CD4-positive, alpha-beta memory T cell (primary cell): ENCODE data around the gene DDX39A. TPM values are rescaled to one million over a fixed set of nuclear protein-coding genes. Genes with fewer than 3 reads are reported as not detected.
"Not testable (repeated sequence)": the region's sequence is repeated elsewhere in the genome, so short reads cannot be mapped to it uniquely, and the experiment has no call there.

ENCODE experiments used
- CTCF ChIA-PET: fragments of 350-600 bp; sonication (Branson Sonifier 250); formaldehyde crosslinking; loops from one replicate; lab custom pipeline; 2021; ENCODE audit warnings: inconsistent platforms; ENCODE audit not compliant: partially characterized antibody; lab: Charles Lee
- POLR2A ChIA-PET: fragments of 350-600 bp; sonication (Branson Sonifier 250); formaldehyde crosslinking; loops from one replicate; lab custom pipeline; 2021; ENCODE audit not compliant: partially characterized antibody; lab: Charles Lee
- DNase-seq, 5 donors: peaks; one replicate each; pipeline versions ENCODE4 v3.0.0 to v3.0.0-alpha.2; 2020 to 2022; ENCODE audit warnings: mixed read lengths in 1 of 5
- H3K27ac ChIP-seq: one replicate; pipeline ENCODE4 v1.7.0; 2013; ENCODE audit warnings: low read depth, low read length
- H3K27me3 ChIP-seq: 2 replicates; pipeline ENCODE4 v1.7.0; 2013; ENCODE audit warnings: mild to moderate bottlenecking, low read length, moderate library complexity; ENCODE audit not compliant: insufficient read depth
- H3K36me3 ChIP-seq: 2 replicates; pipeline ENCODE4 v1.7.0; 2013; ENCODE audit warnings: mild to moderate bottlenecking, low read length, moderate library complexity; ENCODE audit not compliant: insufficient read depth
- H3K4me1 ChIP-seq: 2 replicates; pipeline ENCODE4 v1.7.0; 2013; ENCODE audit warnings: mild to moderate bottlenecking, low read length, moderate library complexity; ENCODE audit not compliant: insufficient read depth
- H3K4me3 ChIP-seq, 2 donors: one replicate each; pipeline ENCODE4 v1.7.0; 2013; ENCODE audit warnings: low read length in 2 of 2, mild to moderate bottlenecking in 1 of 2
- H3K9me3 ChIP-seq, 2 donors: one replicate each; pipeline ENCODE4 v1.7.0; 2013; ENCODE audit warnings: low read length in 2 of 2, control low read depth in 1 of 2; ENCODE audit not compliant: control insufficient read depth in 1 of 2
- H3K27ac Mint-ChIP-seq, 7 donors: one replicate each; pipeline ENCODE4 v1.8.0; 2020 to 2021; ENCODE audit warnings: mixed read lengths in 7 of 7, mild to moderate bottlenecking in 6 of 7, inconsistent platforms in 3 of 7, moderate library complexity in 3 of 7
- H3K27me3 Mint-ChIP-seq, 2 donors: one replicate each; pipeline ENCODE4 v1.8.0; 2020 to 2021; ENCODE audit warnings: mixed read lengths in 2 of 2
- H3K36me3 Mint-ChIP-seq, 2 donors: one replicate each; pipeline ENCODE4 v1.8.0; 2020 to 2021; ENCODE audit warnings: mixed read lengths in 2 of 2, inconsistent platforms in 1 of 2, mild to moderate bottlenecking in 1 of 2
- H3K4me1 Mint-ChIP-seq, 4 donors: one replicate each; pipeline ENCODE4 v1.8.0; 2020 to 2021; ENCODE audit warnings: mixed read lengths in 4 of 4, mild to moderate bottlenecking in 1 of 4
- H3K4me3 Mint-ChIP-seq, 8 donors: one replicate each; pipeline ENCODE4 v1.8.0; 2020 to 2021; ENCODE audit warnings: mixed read lengths in 8 of 8, mild to moderate bottlenecking in 7 of 8, moderate library complexity in 6 of 8, inconsistent platforms in 3 of 8
- H3K9me3 Mint-ChIP-seq, 8 donors: one replicate each; pipeline ENCODE4 v1.8.0; 2020 to 2021; ENCODE audit warnings: mixed read lengths in 8 of 8, mild to moderate bottlenecking in 5 of 8, inconsistent platforms in 3 of 8, moderate library complexity in 1 of 8
- intact Hi-C: fragments of 100-400 bp; cut with micrococcal nuclease; formaldehyde crosslinking; loops from one replicate; pipeline ENCODE4 v1.15.1; 2023
- polyA plus RNA-seq, 2 donors: library from polyadenylated mRNA; unstranded; fragments of 300-500 nt; fragmentation: Illumina TruSeq; gene quantifications; one replicate each; pipeline ENCODE4 v1.2.3, GENCODE V29; 2021
- total RNA-seq, 2 experiments: library from RNA; stranded (reverse); gene quantifications; one replicate each; pipeline ENCODE4 v1.2.3, GENCODE V29; 2021

DDX39A gene
- total and polyA plus RNA-seq, 4 experiments from 2014 or later: 95.0 to 148 (median 146) TPM

GRCh38 chr19:14452303-14452702, 33.2 kb upstream of the DDX39A start:
- POLR2A ChIA-PET: interaction anchor here (1.0 kb wide), 1 partner anchor 14 kb away, joined by 3 read pairs; no protein-coding TSS in a partner anchor
- intact Hi-C loops, H3K4me3 ChIP-seq, H3K9me3 ChIP-seq, H3K27me3 Mint-ChIP-seq, H3K4me1 ChIP-seq, DNase-seq, H3K27me3 ChIP-seq, H3K27ac ChIP-seq, H3K9me3 Mint-ChIP-seq, H3K27ac Mint-ChIP-seq, H3K4me3 Mint-ChIP-seq: not testable (repeated sequence)
- Mint-ChIP-seq H3K4me1 (peaks cover 8 to 17% (median 12%) of the 10 kb centered on the region in 4 donors), H3K36me3 (peaks cover 35 to 60% of the 10 kb centered on the region in 2 donors)
- peaks cover 55% of the 10 kb centered on the region for H3K36me3 ChIP-seq
- CTCF ChIA-PET: interaction anchor here (0.8 kb wide), 1 partner anchor 28 kb away, joined by 3 read pairs; no protein-coding TSS in a partner anchor

- intact Hi-C loops: no loop called here
- Histone ChIP-seq H3K9me3 (no peaks in the 10 kb centered on the region), H3K4me1 (peaks cover 7% of the 10 kb centered on the region), H3K4me3 (no peak overlapping the region), H3K36me3 (peaks cover 69% of the 10 kb centered on the region), H3K27me3 (no peaks in the 10 kb centered on the region), H3K27ac (no peak overlapping the region)
- no peak for DNase-seq
- Mint-ChIP-seq H3K27me3 (no peaks in the 10 kb centered on the region), H3K4me1 (peaks cover 10 to 22% (median 14%) of the 10 kb centered on the region in 4 donors), H3K27ac (peak overlapping the region in 1 of 7 donors; percentile 15), H3K9me3 (no peaks in the 10 kb centered on the region), H3K4me3 (no peak overlapping the region), H3K36me3 (peaks cover 45 to 63% of the 10 kb centered on the region in 2 donors)
- POLR2A ChIA-PET: interaction anchor here (0.8 kb wide), 1 partner anchor 22 kb away, joined by 3 read pairs; no protein-coding TSS in a partner anchor
- CTCF ChIA-PET: no interaction called here
Measured at GRCh38 chr19:14450876-14451275, 31.7 kb upstream of the DDX39A start.

GRCh38 chr19:14450168-14450874, 31.2 kb upstream of the DDX39A start:
- POLR2A ChIA-PET: interaction anchor here (0.8 kb wide), 1 partner anchor 22 kb away, joined by 3 read pairs; no protein-coding TSS in a partner anchor
- Histone ChIP-seq H3K4me3 (no peak overlapping the region), H3K4me1 (peaks cover 7% of the 10 kb centered on the region), H3K36me3 (peaks cover 71% of the 10 kb centered on the region), H3K9me3 (no peaks in the 10 kb centered on the region), H3K27me3 (no peaks in the 10 kb centered on the region), H3K27ac (no peak overlapping the region)
- Mint-ChIP-seq H3K9me3 (no peaks in the 10 kb centered on the region), H3K36me3 (peaks cover 45 to 65% of the 10 kb centered on the region in 2 donors), H3K4me3 (no peak overlapping the region), H3K27ac (peak overlapping the region in 5 of 7 donors; percentile 24 to 74 (median 43)), H3K27me3 (no peaks in the 10 kb centered on the region), H3K4me1 (peaks cover 10 to 22% (median 14%) of the 10 kb centered on the region in 4 donors)
- intact Hi-C loops: no loop called here
- CTCF ChIA-PET: no interaction called here
- peak; percentile 47 to 76 (median 50) for DNase-seq

- POLR2A ChIA-PET: no interaction called here
- H3K36me3 Mint-ChIP-seq: peaks cover 51 to 63% of the 10 kb centered on the region in 2 donors
- DNase-seq: no peak
- no peaks in the 10 kb centered on the region for H3K27me3 ChIP-seq
- no peaks in the 10 kb centered on the region for H3K9me3 Mint-ChIP-seq
- H3K27me3 Mint-ChIP-seq: no peaks in the 10 kb centered on the region
- peaks cover 11% of the 10 kb centered on the region for H3K4me1 ChIP-seq
- H3K4me3 Mint-ChIP-seq: peak overlapping the region in 2 of 8 donors; percentile 7 to 59
- H3K9me3 ChIP-seq: no peaks in the 10 kb centered on the region
- H3K27ac Mint-ChIP-seq: peak overlapping the region in 4 of 7 donors; percentile 59 to 83 (median 64)
- H3K4me1 Mint-ChIP-seq: peaks cover 13 to 27% (median 18%) of the 10 kb centered on the region in 4 donors
- no peak overlapping the region for H3K4me3 ChIP-seq
- intact Hi-C loops: no loop called here
- CTCF ChIA-PET: interaction anchor here (1.6 kb wide), 1 partner anchor 22 kb away, joined by 4 read pairs; no protein-coding TSS in a partner anchor
- H3K27ac ChIP-seq: no peak overlapping the region
- peaks cover 70% of the 10 kb centered on the region for H3K36me3 ChIP-seq
Measured at GRCh38 chr19:14449321-14449720, 30.2 kb upstream of the DDX39A start.

- peaks cover 79% of the 10 kb centered on the region for H3K36me3 ChIP-seq
- peaks cover 20 to 47% (median 26%) of the 10 kb centered on the region in 4 donors for H3K4me1 Mint-ChIP-seq
- H3K36me3 Mint-ChIP-seq: peaks cover 63 to 68% of the 10 kb centered on the region in 2 donors
- POLR2A ChIA-PET: interaction anchor here (1.1 kb wide), 1 partner anchor 14 kb away, joined by 3 read pairs; the partner anchor contains the start of gene PKN1
- no peak overlapping the region for H3K27ac ChIP-seq
- peak overlapping the region in 3 of 7 donors; percentile 27 to 60 (median 50) for H3K27ac Mint-ChIP-seq
- H3K9me3 Mint-ChIP-seq: no peaks in the 10 kb centered on the region
- CTCF ChIA-PET: interaction anchor here (0.6 to 1.2 kb wide), 2 partner anchors 28 to 33 kb away, joined by 3 read pairs; no protein-coding TSS in a partner anchor
- DNase-seq: no peak
- peaks cover 21% of the 10 kb centered on the region for H3K4me1 ChIP-seq
- no peak overlapping the region for H3K4me3 ChIP-seq
- H3K9me3 ChIP-seq: no peaks in the 10 kb centered on the region
- no peaks in the 10 kb centered on the region for H3K27me3 ChIP-seq
- intact Hi-C loops: no loop called here
- peak overlapping the region in 1 of 8 donors; percentile 31 for H3K4me3 Mint-ChIP-seq
- H3K27me3 Mint-ChIP-seq: no peaks in the 10 kb centered on the region
Measured at GRCh38 chr19:14446336-14447036, 27.3 kb upstream of the DDX39A start.

GRCh38 chr19:14443632-14444216, 24.6 kb upstream of the DDX39A start:
- intact Hi-C loops: no loop called here
- Mint-ChIP-seq H3K9me3 (no peaks in the 10 kb centered on the region), H3K27ac (no peak overlapping the region), H3K27me3 (no peaks in the 10 kb centered on the region), H3K4me1 (peaks cover 29 to 59% (median 34%) of the 10 kb centered on the region in 4 donors), H3K36me3 (peaks cover 53 to 58% of the 10 kb centered on the region in 2 donors), H3K4me3 (no peak overlapping the region)
- DNase-seq: no peak
- Histone ChIP-seq H3K27me3 (no peaks in the 10 kb centered on the region), H3K4me3 (no peak overlapping the region), H3K4me1 (peaks cover 49% of the 10 kb centered on the region), H3K9me3 (no peaks in the 10 kb centered on the region), H3K36me3 (peaks cover 55% of the 10 kb centered on the region), H3K27ac (no peak overlapping the region)
- ChIA-PET CTCF (interaction anchor here (1.4 kb wide), 1 partner anchor 12 kb away, joined by 3 read pairs; no protein-coding TSS in a partner anchor), POLR2A (no interaction called here)
